Esophagus muscularis mucosa (tissue), 4 donors: ENCODE measurements around the gene CYCS.
"Not testable (repeated sequence)": the region's sequence is repeated elsewhere in the genome, so short reads cannot be mapped to it uniquely, and the experiment has no call there.

Experiments used
- EP300 ChIP-seq: sonication (generic); formaldehyde crosslinking; IDR thresholded peaks from one replicate; pipeline ENCODE4 v1.6.1; 2017; ENCODE audit warnings: antibody characterized with exemption
- POLR2A ChIP-seq: fragments of 450-650 bp; IDR thresholded peaks from one replicate; pipeline ENCODE4 v1.6.1; 2017; ENCODE audit warnings: antibody characterized with exemption, moderate library complexity, mild to moderate bottlenecking, low read depth
- POLR2AphosphoS5 ChIP-seq, 2 donors: sonication (generic); formaldehyde crosslinking; IDR thresholded peaks; one replicate each; pipeline ENCODE4 v1.6.1; 2017; ENCODE audit warnings: antibody characterized with exemption in 2 of 2
- TF ChIP-seq, protein P1 (sequence below), 3 experiments: fragments of 200-600 bp in 2 of 3; fragments of 450-650 bp in 1 of 3; sonication (generic) in 2 of 3; IDR thresholded peaks; one replicate each; pipeline ENCODE4 v1.5.1; 2017 to 2019; ENCODE audit warnings: antibody characterized with exemption in 3 of 3, mild to moderate bottlenecking in 2 of 3, moderate library complexity in 1 of 3

GRCh38 chr7:25110514-25110913 is 14.5 kb downstream of the CYCS start:
- TF ChIP-seq, protein P1, sequence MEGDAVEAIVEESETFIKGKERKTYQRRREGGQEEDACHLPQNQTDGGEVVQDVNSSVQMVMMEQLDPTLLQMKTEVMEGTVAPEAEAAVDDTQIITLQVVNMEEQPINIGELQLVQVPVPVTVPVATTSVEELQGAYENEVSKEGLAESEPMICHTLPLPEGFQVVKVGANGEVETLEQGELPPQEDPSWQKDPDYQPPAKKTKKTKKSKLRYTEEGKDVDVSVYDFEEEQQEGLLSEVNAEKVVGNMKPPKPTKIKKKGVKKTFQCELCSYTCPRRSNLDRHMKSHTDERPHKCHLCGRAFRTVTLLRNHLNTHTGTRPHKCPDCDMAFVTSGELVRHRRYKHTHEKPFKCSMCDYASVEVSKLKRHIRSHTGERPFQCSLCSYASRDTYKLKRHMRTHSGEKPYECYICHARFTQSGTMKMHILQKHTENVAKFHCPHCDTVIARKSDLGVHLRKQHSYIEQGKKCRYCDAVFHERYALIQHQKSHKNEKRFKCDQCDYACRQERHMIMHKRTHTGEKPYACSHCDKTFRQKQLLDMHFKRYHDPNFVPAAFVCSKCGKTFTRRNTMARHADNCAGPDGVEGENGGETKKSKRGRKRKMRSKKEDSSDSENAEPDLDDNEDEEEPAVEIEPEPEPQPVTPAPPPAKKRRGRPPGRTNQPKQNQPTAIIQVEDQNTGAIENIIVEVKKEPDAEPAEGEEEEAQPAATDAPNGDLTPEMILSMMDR (IDR thresholded peaks at IDR 0.05), result not testable (repeated sequence)
- TF ChIP-seq POLR2AphosphoS5 (IDR thresholded peaks at IDR 0.05); POLR2A; EP300: not testable (repeated sequence)
